GM10248 (cell line): ENCODE results near the gene RMC1.
"Not testable (repeated sequence)": the region's sequence is repeated elsewhere in the genome, so short reads cannot be mapped to it uniquely, and the experiment has no call there.

Experiments
- CTCF ChIA-PET: fragments of 300-600 bp; sonication (Branson Sonifier 250); formaldehyde crosslinking; extraction: SDS; loops from one replicate; lab custom pipeline; 2021; ENCODE audit warnings: antibody characterized with exemption; lab: Yijun Ruan, JAX
- POLR2A ChIA-PET: fragments of 350-650 bp; sonication (Branson Sonifier 250); formaldehyde crosslinking; extraction: SDS; loops from one replicate; lab custom pipeline; 2020; ENCODE audit warnings: antibody characterized with exemption; lab: Yijun Ruan, JAX
- DNase-seq: peaks from one replicate; pipeline ENCODE4 v3.0.0; 2012; ENCODE audit errors: extremely low spot score
- CTCF ChIP-seq: IDR thresholded peaks from 2 replicates; pipeline ENCODE4 v1.5.1; 2012; ENCODE audit warnings: mild to moderate bottlenecking, low read depth; ENCODE audit errors: extremely low read depth, missing control alignments, control extremely low read depth

Gene RMC1

GRCh38 chr18:23553887-23554286, 50.6 kb downstream of the RMC1 start:
- no peak for DNase-seq
- ChIA-PET CTCF (interaction anchor here (2.0 to 3.4 kb wide), 2 partner anchors 14 to 38 kb away, joined by 8 to 10 read pairs; no protein-coding TSS in a partner anchor), POLR2A (interaction anchor here (1.1 kb wide), 1 partner anchor 39 kb away, joined by 3 read pairs; no protein-coding TSS in a partner anchor)
- no peak for TF ChIP-seq CTCF

GRCh38 chr18:23556145-23556780, 53.0 kb downstream of the RMC1 start:
- no peak for TF ChIP-seq CTCF
- CTCF ChIA-PET = no interaction called here

GRCh38 chr18:23557511-23557910, 54.2 kb downstream of the RMC1 start:
- CTCF ChIA-PET, DNase-seq, POLR2A ChIA-PET: not testable (repeated sequence)

More at GRCh38 chr18:23556145-23556780, 53.0 kb downstream of the RMC1 start:
- DNase-seq = no peak
- POLR2A ChIA-PET = no interaction called here

GRCh38 chr18:23560186-23560585, 56.9 kb downstream of the RMC1 start:
- no peak for DNase-seq
- no peak for TF ChIP-seq CTCF
- POLR2A ChIA-PET = no interaction called here
- CTCF ChIA-PET = interaction anchor here (1.0 kb wide), 1 partner anchor 10 kb away, joined by 3 read pairs; no protein-coding TSS in a partner anchor

GRCh38 chr18:23563377-23564043, 60.2 kb downstream of the RMC1 start:
- DNase-seq = no peak
- ChIA-PET POLR2A (no interaction called here), CTCF (interaction anchor here (1.1 kb wide), 1 partner anchor 16 kb away, joined by 4 read pairs; no protein-coding TSS in a partner anchor)
- TF ChIP-seq CTCF = no peak

- ChIA-PET CTCF (no interaction called here), POLR2A (no interaction called here)
- no peak for TF ChIP-seq CTCF
- DNase-seq = no peak
These were observed 62.7 kb downstream of the RMC1 start for GRCh38 chr18:23565916-23566547.
